Upper lobe of right lung (tissue), 1 donor: ENCODE data around the gene WDR73. TPM values are rescaled to one million over a fixed set of nuclear protein-coding genes. Genes with fewer than 3 reads are reported as not detected.

Experiments
- ATAC-seq: fragments of 200-7000 bp; cut with Tn5 transposase; one replicate; pipeline ENCODE4 v1.9.1; 2020; ENCODE audit warnings: mild to moderate bottlenecking, moderate library complexity
- DNase-seq: peaks from one replicate; pipeline ENCODE4 v3.0.0-alpha.2; 2020
- H3K27ac ChIP-seq: fragments of 200-600 bp; one replicate; pipeline ENCODE4 v1.8.0; 2022
- H3K27me3 ChIP-seq: fragments of 200-600 bp; one replicate; pipeline ENCODE4 v1.8.0; 2022; ENCODE audit warnings: mild to moderate bottlenecking
- H3K36me3 ChIP-seq: fragments of 200-600 bp; one replicate; pipeline ENCODE4 v1.8.0; 2022
- H3K4me1 ChIP-seq: fragments of 200-600 bp; one replicate; pipeline ENCODE4 v1.8.0; 2022
- H3K4me3 ChIP-seq: fragments of 200-600 bp; one replicate; pipeline ENCODE4 v1.8.0; 2022; ENCODE audit warnings: mild to moderate bottlenecking
- H3K9me3 ChIP-seq: fragments of 200-600 bp; one replicate; pipeline ENCODE4 v1.8.0; 2022
- intact Hi-C: fragments of 100-400 bp; cut with DNase I; formaldehyde crosslinking; loops from one replicate; pipeline ENCODE4 v1.11.0; 2022
- total RNA-seq: library from RNA; stranded (reverse); fragmentation: NEBNext Ultra II Directional; extraction: Animal tissue kit (Norgen Biotek cat#: 25700); gene quantifications from one replicate; pipeline ENCODE4 v1.2.1, GENCODE V29; 2021
- TF ChIP-seq, protein P1 (sequence below): fragments of 200-600 bp; IDR thresholded peaks from one replicate; pipeline ENCODE4 v1.8.0; 2022; ENCODE audit warnings: antibody characterized with exemption
- donor health status: DM: no; HTN: yes; CAD: no; lungs with severe emphysema.

Gene WDR73
- total RNA-seq, 1 donor from 2014 or later = 29.4 TPM

DNA sequence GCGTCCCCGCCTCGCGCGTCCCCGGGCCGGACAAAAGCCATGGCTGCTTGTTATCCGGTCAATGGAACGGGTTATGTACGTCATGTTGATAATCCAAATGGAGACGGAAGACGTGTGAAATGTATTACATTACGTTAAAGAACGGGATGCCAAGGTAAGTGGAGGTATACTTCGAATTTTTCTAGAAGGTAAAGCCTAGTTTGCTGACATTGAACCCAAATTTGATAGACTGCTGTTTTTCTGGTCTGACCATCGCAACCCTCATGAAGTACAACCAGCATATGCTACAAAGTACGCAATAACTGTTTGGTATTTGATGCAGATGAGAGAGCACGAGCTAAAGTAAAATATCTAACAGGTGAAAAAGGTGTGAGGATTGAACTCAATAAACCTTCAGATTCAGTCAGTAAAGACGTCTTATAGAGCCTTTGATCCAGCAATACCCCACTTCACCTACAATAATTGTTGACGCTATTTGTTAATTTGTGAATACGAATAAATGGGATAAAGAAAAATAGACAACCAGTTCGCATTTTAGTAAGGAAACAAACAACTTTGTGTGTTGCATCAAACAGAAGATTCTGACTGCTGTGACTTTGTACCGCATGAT is 19.8 kb downstream of the WDR73 start:
- TF ChIP-seq, protein P1, sequence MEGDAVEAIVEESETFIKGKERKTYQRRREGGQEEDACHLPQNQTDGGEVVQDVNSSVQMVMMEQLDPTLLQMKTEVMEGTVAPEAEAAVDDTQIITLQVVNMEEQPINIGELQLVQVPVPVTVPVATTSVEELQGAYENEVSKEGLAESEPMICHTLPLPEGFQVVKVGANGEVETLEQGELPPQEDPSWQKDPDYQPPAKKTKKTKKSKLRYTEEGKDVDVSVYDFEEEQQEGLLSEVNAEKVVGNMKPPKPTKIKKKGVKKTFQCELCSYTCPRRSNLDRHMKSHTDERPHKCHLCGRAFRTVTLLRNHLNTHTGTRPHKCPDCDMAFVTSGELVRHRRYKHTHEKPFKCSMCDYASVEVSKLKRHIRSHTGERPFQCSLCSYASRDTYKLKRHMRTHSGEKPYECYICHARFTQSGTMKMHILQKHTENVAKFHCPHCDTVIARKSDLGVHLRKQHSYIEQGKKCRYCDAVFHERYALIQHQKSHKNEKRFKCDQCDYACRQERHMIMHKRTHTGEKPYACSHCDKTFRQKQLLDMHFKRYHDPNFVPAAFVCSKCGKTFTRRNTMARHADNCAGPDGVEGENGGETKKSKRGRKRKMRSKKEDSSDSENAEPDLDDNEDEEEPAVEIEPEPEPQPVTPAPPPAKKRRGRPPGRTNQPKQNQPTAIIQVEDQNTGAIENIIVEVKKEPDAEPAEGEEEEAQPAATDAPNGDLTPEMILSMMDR = no peak
- no peak for DNase-seq
- Histone ChIP-seq H3K9me3 (no peaks in the 10 kb centered on the region), H3K4me1 (peaks cover 36% of the 10 kb centered on the region), H3K27me3 (no peaks in the 10 kb centered on the region), H3K4me3 (peak overlapping the region; percentile 78), H3K36me3 (peaks cover 28% of the 10 kb centered on the region), H3K27ac (peak overlapping the region; percentile 95)
- intact Hi-C loops = no loop called here
- no peak for ATAC-seq

DNA sequence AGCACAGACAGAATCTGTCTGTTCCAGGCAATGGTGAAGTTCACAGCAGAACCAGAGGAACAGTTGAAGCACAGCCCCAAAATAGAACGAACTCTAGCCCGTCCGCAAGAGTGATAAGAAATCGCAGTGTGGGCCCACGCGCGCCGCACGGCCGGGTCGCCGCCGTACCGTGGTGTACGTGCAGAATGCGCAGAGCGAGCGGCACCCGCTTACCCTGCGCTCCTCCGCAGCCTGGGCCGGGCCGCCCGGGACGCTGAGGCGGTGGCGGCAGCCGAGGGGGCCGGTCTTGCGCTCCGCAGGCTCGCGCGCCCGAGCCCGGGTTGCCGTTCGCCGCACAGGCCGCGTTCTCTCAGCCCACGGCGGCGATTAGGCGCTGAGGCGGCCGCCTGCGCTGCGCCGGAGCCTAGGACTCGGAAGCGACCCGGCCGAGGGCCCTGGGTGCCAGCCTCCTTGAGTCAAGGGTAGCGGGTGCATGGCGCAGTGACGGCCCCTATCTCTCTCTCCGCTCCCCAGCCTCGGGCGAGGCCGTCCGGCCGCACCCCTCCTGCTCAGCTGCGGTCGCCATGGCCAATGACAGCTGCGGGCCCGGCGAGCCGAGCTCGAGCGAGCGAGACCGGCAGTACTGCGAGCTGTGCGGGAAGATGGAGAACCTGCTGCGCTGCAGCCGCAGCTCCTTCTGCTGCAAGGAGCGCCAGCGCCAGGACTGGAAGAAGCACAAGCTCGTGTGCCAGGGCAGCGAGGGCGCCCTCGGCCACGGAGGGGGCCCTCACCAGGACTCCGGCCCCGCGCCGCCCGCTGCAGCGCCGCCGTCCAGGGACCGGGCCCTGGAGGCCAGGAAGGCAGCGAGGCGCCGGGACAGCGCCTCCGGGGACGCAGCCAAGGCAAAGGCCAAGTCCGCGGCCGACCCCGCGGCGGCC is 20.5 kb downstream of the WDR73 start:
- H3K36me3 ChIP-seq = peaks cover 21% of the 10 kb centered on the region
- ATAC-seq = peak; percentile 83
- peaks cover 36% of the 10 kb centered on the region for H3K4me1 ChIP-seq
- peak; percentile 89 for DNase-seq
- peak overlapping the region; percentile 95 for H3K27ac ChIP-seq
- TF ChIP-seq, protein P1 = no peak
- H3K4me3 ChIP-seq = peak overlapping the region; percentile 78
- no peaks in the 10 kb centered on the region for H3K27me3 ChIP-seq
- intact Hi-C loops = no loop called here
- H3K9me3 ChIP-seq = no peaks in the 10 kb centered on the region

DNA sequence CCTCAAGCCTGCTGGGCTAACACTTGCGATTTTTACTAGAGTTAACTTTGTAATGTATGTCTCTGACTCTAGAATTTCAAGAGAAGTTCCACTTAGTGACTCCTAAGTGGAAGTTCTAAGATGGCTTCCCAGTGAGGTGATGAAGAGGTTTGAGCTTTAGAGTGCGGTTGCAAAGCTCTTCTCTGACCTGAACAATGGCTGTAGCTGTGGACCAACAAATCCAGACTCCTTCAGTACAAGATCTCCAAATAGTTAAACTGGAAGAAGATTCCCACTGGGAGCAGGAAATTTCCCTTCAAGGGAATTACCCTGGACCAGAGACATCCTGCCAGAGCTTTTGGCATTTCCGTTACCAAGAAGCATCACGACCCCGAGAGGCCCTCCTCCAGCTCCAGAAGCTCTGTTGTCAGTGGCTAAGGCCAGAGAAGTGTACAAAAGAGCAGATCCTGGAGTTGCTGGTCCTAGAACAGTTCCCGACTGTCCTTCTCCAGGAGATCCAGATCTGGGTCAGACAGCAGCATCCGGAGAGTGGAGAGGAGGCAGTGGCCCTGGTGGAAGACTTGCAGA is 22.3 kb downstream of the WDR73 start:
- peaks cover 5% of the 10 kb centered on the region for H3K36me3 ChIP-seq
- H3K4me1 ChIP-seq = peaks cover 36% of the 10 kb centered on the region
- H3K27ac ChIP-seq = peak overlapping the region; percentile 88
- no peaks in the 10 kb centered on the region for H3K9me3 ChIP-seq
- peak overlapping the region; percentile 78 for H3K4me3 ChIP-seq
- ATAC-seq (no peak), DNase-seq (no peak)
- intact Hi-C loops = no loop called here
- TF ChIP-seq, protein P1 = no peak
- no peaks in the 10 kb centered on the region for H3K27me3 ChIP-seq

DNA sequence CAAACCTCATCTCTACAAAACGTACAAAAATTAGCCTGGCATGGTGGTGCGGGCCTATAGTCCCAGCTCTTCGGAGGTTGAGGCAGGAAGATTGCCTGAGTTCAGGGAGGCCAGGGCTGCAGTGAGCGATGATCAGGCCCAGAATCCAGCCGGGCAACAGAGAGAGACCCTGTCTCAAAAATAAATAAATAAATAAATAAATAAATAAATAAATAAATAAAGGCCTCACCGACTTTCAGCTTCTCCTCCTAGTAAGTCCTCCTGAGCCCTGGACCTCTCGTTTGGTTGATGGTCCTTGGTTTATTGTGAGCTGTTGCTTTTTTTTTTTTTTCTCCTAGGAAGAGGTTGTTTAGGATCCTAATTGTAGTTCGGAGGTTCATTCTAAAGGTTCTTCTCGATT is 25.1 kb downstream of the WDR73 start:
- intact Hi-C loops = no loop called here

DNA sequence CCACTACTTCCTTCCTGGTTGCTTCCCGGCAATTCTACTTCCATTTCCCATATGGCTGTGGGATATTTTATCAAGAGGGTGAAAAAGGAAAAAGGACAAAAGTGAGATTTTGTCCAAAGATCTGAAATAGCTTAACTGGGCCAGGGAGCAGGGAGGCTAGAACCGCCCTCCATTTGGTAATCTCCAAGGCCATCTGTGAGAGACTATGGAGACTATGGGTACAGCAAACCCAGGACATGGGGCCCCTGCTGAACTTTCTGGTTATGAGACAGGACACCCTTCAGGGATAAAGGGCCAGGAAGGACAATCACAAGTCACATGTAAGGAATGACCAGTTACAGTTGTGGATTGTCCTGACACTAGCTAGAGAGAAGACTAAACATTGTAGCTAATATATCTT is 29.0 kb downstream of the WDR73 start:
- Histone ChIP-seq H3K4me1 (no peaks in the 10 kb centered on the region), H3K9me3 (peaks cover 17% of the 10 kb centered on the region), H3K27me3 (no peaks in the 10 kb centered on the region), H3K27ac (no peak overlapping the region), H3K4me3 (no peak overlapping the region), H3K36me3 (no peaks in the 10 kb centered on the region)
- TF ChIP-seq, protein P1 = no peak
- ATAC-seq (no peak), DNase-seq (no peak)
- intact Hi-C loops = no loop called here

More for the DNA sequence above, 25.1 kb downstream of the WDR73 start:
- TF ChIP-seq, protein P1 = no peak
- no peak for DNase-seq
- H3K27ac ChIP-seq = no peak overlapping the region
- H3K4me3 ChIP-seq = no peak overlapping the region
- H3K27me3 ChIP-seq = no peaks in the 10 kb centered on the region
- no peaks in the 10 kb centered on the region for H3K36me3 ChIP-seq
- no peaks in the 10 kb centered on the region for H3K9me3 ChIP-seq
- ATAC-seq = no peak
- H3K4me1 ChIP-seq = peaks cover 16% of the 10 kb centered on the region
